ENCODE results near the gene TRPC4.

The TRPC4 gene

DNA sequence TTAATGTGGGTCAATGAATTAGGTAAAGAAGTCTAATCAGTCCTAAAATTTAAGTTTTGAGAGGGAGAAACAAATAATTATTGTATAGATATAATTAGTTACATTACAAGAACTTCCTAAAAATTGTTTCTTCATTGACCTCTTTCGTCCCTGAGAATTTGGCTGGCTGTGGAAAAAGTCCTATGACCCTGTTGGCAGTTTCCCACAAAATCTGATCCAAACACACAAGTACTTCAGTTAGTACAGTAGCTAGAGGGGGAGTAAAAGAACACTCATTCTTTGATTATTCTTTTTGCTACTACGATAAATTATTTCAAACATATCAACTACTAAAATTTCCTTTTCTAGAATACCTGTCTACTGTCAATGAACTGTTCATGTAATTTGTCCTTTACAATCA lies 282.3 kb downstream of the TRPC4 start:
- DNase-seq, result no peak
- H3K4me1 ChIP-seq (ENCODE audit: low read length), result no peaks in the 10 kb centered on the region
- no peaks in the 10 kb centered on the region for H3K27me3 ChIP-seq (replicated peaks; ENCODE audit: insufficient read depth, low read length)
- H3K9me3 ChIP-seq (replicated peaks; ENCODE audit: insufficient read depth, low read length), result no peaks in the 10 kb centered on the region
- H3K9me2 ChIP-seq (replicated peaks; ENCODE audit: insufficient read depth, low read length), result no peaks in the 10 kb centered on the region
- no peaks in the 10 kb centered on the region for H3F3A ChIP-seq (ENCODE audit: insufficient read depth, low read length)
- no peak overlapping the region for H3K27ac ChIP-seq (ENCODE audit: low read length)
- H3K4me2 ChIP-seq (ENCODE audit: low read depth, low read length), result no peak overlapping the region
- H3K36me3 ChIP-seq (replicated peaks; ENCODE audit: insufficient read depth, low read length), result no peaks in the 10 kb centered on the region
- no peaks in the 10 kb centered on the region for H3K79me2 ChIP-seq (ENCODE audit: low read length)
- H2AFZ ChIP-seq (ENCODE audit: low read length), result no peak overlapping the region
- TF ChIP-seq EZH2phosphoT487 (IDR thresholded peaks at IDR 0.05; ENCODE audit: low read length) (no peak), EZH2 (optimal IDR thresholded peaks at IDR 0.05; ENCODE audit: low read depth, low read length) (no peak)
- TF ChIP-seq, protein P1, sequence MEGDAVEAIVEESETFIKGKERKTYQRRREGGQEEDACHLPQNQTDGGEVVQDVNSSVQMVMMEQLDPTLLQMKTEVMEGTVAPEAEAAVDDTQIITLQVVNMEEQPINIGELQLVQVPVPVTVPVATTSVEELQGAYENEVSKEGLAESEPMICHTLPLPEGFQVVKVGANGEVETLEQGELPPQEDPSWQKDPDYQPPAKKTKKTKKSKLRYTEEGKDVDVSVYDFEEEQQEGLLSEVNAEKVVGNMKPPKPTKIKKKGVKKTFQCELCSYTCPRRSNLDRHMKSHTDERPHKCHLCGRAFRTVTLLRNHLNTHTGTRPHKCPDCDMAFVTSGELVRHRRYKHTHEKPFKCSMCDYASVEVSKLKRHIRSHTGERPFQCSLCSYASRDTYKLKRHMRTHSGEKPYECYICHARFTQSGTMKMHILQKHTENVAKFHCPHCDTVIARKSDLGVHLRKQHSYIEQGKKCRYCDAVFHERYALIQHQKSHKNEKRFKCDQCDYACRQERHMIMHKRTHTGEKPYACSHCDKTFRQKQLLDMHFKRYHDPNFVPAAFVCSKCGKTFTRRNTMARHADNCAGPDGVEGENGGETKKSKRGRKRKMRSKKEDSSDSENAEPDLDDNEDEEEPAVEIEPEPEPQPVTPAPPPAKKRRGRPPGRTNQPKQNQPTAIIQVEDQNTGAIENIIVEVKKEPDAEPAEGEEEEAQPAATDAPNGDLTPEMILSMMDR (IDR thresholded peaks at IDR 0.05; ENCODE audit: low read length), result no peak
- no peak overlapping the region for H3K9ac ChIP-seq (ENCODE audit: low read length)
- H3K4me3 ChIP-seq (ENCODE audit: low read length), result no peak overlapping the region
- no peaks in the 10 kb centered on the region for H4K20me1 ChIP-seq (ENCODE audit: insufficient read depth, low read length)

Measured in MM.1S (cell line).